ENCODE measurements around the gene PDZK1IP1.
A peak's percentile ranks its signal among the peaks of the same experiment; 100 is the strongest.

The PDZK1IP1 gene

DNA sequence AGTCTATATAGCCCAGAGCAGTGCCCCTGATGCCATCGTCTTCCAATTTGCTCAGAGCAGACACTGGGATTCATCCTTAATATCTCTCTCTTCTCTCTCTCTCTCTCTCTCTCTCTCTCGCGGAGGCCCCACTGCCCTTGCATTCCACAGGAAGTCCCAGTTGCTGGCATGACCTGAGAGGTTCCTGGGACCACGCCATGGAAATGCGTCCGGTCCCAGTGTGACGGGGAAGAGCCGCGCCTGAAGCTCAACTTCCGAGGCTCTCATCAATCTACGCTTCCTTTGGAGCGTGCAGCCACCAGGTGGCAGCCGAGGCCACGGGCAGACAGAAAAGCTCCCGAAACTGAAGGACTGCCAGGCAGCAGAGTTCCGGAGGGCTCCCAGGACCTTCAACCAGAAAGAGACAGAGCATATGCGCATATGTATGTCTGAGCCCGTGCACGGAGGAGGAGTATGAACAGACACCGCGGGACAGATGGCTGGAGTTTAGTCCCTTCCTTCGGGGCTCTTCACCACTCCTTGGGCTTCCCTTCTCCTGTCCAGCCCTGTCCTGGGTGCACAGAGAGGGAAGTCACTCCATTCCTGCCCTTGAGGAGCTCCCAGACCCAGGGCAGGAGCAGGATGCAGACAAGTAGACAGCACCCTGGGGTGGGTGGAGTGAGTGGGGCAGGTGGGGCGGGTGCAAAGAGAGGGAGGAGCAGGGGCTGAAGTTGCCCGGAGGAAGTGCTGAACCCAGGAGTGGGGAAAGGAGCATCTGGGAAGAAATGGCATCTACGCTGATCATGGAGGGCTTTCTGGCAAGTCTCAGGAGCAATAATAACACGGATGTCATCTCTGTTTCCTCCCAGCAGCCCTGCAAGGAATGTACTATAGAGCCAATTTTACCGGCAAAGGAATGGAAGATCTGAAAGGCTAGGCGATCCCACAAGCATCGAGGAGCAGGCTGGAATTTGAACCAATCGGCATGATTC is 10.5 kb downstream of the PDZK1IP1 start:
- H3K79me2 ChIP-seq (ENCODE audit: insufficient read depth, low read length) = no peaks in the 10 kb centered on the region
- H4K20me1 ChIP-seq (ENCODE audit: insufficient read depth, low read length, poor library complexity, severe bottlenecking) = no peaks in the 10 kb centered on the region
- H3K4me3 ChIP-seq (ENCODE audit: low read length, poor library complexity, severe bottlenecking) = peak overlapping the region; percentile 75
- H3K36me3 ChIP-seq (ENCODE audit: insufficient read depth, low read length) = no peaks in the 10 kb centered on the region
- H3K9ac ChIP-seq (ENCODE audit: low read depth, low read length, poor library complexity, severe bottlenecking) = peak overlapping the region; percentile 75
- TF ChIP-seq EZH2phosphoT487 (IDR thresholded peaks at IDR 0.05; ENCODE audit: borderline replicate concordance) = no peak
- TF ChIP-seq, protein P1, sequence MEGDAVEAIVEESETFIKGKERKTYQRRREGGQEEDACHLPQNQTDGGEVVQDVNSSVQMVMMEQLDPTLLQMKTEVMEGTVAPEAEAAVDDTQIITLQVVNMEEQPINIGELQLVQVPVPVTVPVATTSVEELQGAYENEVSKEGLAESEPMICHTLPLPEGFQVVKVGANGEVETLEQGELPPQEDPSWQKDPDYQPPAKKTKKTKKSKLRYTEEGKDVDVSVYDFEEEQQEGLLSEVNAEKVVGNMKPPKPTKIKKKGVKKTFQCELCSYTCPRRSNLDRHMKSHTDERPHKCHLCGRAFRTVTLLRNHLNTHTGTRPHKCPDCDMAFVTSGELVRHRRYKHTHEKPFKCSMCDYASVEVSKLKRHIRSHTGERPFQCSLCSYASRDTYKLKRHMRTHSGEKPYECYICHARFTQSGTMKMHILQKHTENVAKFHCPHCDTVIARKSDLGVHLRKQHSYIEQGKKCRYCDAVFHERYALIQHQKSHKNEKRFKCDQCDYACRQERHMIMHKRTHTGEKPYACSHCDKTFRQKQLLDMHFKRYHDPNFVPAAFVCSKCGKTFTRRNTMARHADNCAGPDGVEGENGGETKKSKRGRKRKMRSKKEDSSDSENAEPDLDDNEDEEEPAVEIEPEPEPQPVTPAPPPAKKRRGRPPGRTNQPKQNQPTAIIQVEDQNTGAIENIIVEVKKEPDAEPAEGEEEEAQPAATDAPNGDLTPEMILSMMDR (conservative IDR thresholded peaks at IDR 0.05; ENCODE audit: low read length) = peak; percentile 82
- peak overlapping the region; percentile 93 for H3K4me2 ChIP-seq (ENCODE audit: low read depth, low read length, poor library complexity, severe bottlenecking)
- no peaks in the 10 kb centered on the region for H3F3A ChIP-seq (ENCODE audit: low read depth)
- no peaks in the 10 kb centered on the region for H3K9me2 ChIP-seq (replicated peaks; ENCODE audit: low read depth, low read length)
- peaks cover 12% of the 10 kb centered on the region for H3K4me1 ChIP-seq (ENCODE audit: insufficient read depth, low read length, poor library complexity, severe bottlenecking)
- H3K9me3 ChIP-seq (ENCODE audit: insufficient read depth, low read depth, low read length) = no peaks in the 10 kb centered on the region
- no peaks in the 10 kb centered on the region for H3K27me3 ChIP-seq (ENCODE audit: insufficient read depth, low read length, poor library complexity, severe bottlenecking)
- H2AFZ ChIP-seq (ENCODE audit: low read length) = peak overlapping the region; percentile 98

DNA sequence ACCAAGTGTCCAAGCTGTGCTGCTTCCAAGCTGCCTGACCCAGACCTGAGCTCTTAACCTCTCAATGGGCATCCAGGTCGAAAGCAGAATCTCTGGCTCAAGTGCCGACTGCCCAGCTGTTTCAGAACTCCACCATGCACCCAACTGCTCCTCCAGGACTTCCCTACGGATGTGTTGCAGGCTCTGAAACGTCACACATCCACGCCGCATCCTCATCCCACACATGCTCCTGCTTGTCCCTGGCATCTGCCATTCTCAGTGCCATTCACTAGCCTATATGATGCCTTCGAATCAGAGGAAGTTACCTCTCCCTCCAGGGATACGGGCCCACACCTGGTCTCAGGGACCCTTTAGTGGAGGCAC is 11.2 kb downstream of the PDZK1IP1 start:
- Histone ChIP-seq H3K36me3 (ENCODE audit: insufficient read depth, low read length) (no peaks in the 10 kb centered on the region), H3K27me3 (ENCODE audit: insufficient read depth, low read length, poor library complexity, severe bottlenecking) (no peaks in the 10 kb centered on the region), H3K4me2 (ENCODE audit: low read depth, low read length, poor library complexity, severe bottlenecking) (peak overlapping the region; percentile 93), H3K4me1 (ENCODE audit: insufficient read depth, low read length, poor library complexity, severe bottlenecking) (peaks cover 12% of the 10 kb centered on the region), H3K9me3 (ENCODE audit: insufficient read depth, low read depth, low read length) (no peaks in the 10 kb centered on the region), H2AFZ (ENCODE audit: low read length) (0 out of 2 replicates have a peak overlapping the region, but pooled peaks have one; percentile 98), H4K20me1 (ENCODE audit: insufficient read depth, low read length, poor library complexity, severe bottlenecking) (no peaks in the 10 kb centered on the region), H3K9me2 (replicated peaks; ENCODE audit: low read depth, low read length) (no peaks in the 10 kb centered on the region), H3F3A (ENCODE audit: low read depth) (no peaks in the 10 kb centered on the region), H3K79me2 (ENCODE audit: insufficient read depth, low read length) (no peaks in the 10 kb centered on the region), H3K4me3 (ENCODE audit: low read length, poor library complexity, severe bottlenecking) (peak overlapping the region; percentile 75), H3K9ac (ENCODE audit: low read depth, low read length, poor library complexity, severe bottlenecking) (peak overlapping the region; percentile 75)
- TF ChIP-seq, protein P1 (conservative IDR thresholded peaks at IDR 0.05; ENCODE audit: low read length) = no peak
- TF ChIP-seq EZH2phosphoT487 (IDR thresholded peaks at IDR 0.05; ENCODE audit: borderline replicate concordance) = no peak

DNA sequence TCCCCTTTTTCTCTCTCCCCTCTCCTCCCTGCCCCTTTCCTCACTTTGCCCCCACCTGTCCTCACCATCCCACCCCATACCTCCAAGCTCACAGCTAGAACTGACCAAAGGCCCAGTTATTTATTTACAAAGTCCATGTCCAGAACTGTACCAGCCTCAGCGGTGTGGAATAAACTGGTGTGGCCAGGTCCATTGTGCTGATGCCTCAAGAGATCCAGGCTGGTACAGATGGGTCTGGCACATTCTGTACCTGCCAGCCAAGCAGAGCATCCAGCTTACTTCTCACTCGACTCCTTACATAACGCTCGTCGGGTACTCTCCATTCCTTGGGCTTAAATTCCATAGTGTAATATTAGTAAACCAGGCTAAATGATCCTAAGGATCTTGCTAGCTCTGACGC is 11.8 kb downstream of the PDZK1IP1 start:
- Histone ChIP-seq H3K4me2 (ENCODE audit: low read depth, low read length, poor library complexity, severe bottlenecking) (peak overlapping the region; percentile 93), H2AFZ (ENCODE audit: low read length) (no peak overlapping the region), H3F3A (ENCODE audit: low read depth) (no peaks in the 10 kb centered on the region), H3K36me3 (ENCODE audit: insufficient read depth, low read length) (no peaks in the 10 kb centered on the region), H4K20me1 (ENCODE audit: insufficient read depth, low read length, poor library complexity, severe bottlenecking) (no peaks in the 10 kb centered on the region), H3K9ac (ENCODE audit: low read depth, low read length, poor library complexity, severe bottlenecking) (no peak overlapping the region), H3K4me1 (ENCODE audit: insufficient read depth, low read length, poor library complexity, severe bottlenecking) (peaks cover 12% of the 10 kb centered on the region), H3K9me3 (ENCODE audit: insufficient read depth, low read depth, low read length) (no peaks in the 10 kb centered on the region), H3K27me3 (ENCODE audit: insufficient read depth, low read length, poor library complexity, severe bottlenecking) (no peaks in the 10 kb centered on the region), H3K9me2 (replicated peaks; ENCODE audit: low read depth, low read length) (no peaks in the 10 kb centered on the region), H3K4me3 (ENCODE audit: low read length, poor library complexity, severe bottlenecking) (no peak overlapping the region), H3K79me2 (ENCODE audit: insufficient read depth, low read length) (no peaks in the 10 kb centered on the region)
- TF ChIP-seq EZH2phosphoT487 (IDR thresholded peaks at IDR 0.05; ENCODE audit: borderline replicate concordance) = no peak
- TF ChIP-seq, protein P1 (conservative IDR thresholded peaks at IDR 0.05; ENCODE audit: low read length) = no peak
